ENCODE measurements around the gene FRMD4A.
A peak's percentile ranks its signal among the peaks of the same experiment; 100 is the strongest.
"Not testable (repeated sequence)": the region's sequence is repeated elsewhere in the genome, so short reads cannot be mapped to it uniquely, and the experiment has no call there.

Gene FRMD4A

DNA sequence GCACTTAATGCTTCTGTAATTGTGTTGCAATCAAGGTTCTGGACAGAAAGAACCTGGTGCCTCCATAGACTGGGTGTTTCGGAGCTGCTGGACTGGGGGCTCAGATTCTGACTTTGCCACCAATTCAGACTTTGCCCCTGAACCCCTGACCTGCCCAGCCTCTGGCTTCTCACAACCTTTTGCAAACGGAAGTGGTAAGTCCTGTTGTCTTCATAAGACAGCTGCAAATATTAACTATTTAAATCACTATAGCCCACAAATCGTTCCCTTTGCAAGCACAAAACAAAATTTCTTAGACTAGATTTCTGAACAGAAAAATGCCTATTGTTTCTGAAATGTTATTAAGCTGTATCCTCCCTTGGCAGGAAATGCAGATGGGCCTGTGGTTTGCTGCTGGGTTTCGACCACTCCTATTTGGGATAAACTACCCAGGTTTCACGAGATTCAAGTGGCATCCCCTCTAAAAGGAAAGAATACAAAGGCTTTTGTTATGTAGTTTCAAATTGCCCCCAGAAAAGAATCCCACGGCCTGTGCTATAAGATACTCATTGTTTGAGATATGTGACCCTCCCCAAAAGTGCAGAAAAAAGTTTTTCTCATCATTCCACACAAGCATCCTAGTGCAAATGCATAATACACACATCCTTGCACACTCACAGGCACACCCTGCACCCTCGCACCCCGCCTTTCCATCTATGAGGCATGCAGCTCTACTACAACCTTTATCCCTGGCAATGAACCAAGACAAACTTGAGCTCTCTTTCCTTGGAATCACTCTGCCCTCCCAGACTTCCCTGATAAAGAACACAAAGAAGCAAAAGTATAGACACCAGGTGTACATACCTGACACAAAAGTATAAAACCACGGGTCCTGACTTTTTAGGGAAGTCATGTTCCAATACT, 534.8 kb downstream of the FRMD4A start:
- no peak for DNase-seq

DNA sequence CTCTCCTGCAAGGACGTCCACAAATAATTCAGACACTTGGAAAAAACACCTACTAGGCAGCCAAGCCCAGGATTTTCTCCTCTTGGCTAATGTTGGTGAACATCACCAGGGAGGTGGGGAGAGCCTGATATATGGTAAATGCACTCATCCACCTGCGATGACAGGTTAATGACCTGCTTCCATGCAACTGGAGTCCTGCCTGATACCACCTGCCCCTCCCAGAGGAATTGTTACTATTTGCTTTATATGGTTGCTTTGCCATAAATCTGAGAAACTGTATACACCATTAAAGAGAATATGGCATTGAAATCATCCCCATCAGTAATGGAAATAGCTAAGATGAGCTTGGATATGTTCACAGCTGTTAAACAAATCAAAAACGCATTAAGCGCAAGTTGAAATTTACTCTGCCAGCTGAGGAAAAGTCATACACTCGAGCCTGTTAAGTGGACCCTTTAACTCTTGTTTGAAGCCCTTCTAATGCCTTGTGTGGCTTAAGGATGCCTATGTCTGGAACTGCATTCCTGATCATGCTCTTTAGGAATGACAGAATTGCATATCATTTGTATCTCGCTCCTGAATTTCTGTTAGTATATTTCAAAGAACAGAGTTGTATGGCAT, 535.6 kb downstream of the FRMD4A start:
- DNase-seq, result peak; percentile 46

DNA sequence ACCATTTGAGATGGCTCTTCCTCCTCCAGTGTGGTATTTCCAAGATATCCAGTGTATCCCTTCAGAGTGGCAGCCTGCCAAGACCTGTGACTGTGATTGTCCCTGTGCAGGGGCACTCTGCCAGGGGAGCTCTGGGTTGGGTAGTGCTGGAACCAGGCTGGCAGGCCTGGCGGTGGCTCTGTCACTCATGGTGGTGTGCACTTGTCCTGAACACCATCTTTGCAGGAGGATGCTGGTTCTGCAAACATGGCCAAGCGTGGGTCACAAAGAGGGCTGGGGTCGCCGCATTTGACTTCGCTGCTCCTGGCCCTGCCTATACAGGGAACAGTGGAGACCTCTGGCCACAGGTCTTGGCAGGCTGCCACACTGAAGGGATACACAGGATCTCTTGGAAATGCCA, 538.7 kb downstream of the FRMD4A start:
- no peak for DNase-seq

DNA sequence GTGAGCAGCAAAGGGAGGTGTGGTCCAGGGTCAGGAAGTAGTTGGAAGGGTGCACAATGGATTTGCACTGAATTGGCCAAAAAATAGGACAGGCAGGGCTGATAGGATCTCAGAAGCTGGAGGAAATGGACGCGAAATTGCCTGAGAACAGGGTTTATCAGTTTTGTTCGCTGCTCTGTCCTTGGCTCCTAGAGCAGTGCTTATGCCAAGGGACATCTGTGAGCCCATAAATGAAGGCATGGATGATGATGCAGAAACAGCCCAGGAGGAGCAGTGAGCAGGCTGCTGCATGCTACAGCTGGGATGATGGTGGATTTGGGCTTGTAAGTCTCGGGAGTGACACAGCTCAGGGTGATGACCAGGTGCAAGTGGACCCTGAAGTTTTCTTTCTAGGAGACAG, 539.2 kb downstream of the FRMD4A start:
- no peak for DNase-seq

DNA sequence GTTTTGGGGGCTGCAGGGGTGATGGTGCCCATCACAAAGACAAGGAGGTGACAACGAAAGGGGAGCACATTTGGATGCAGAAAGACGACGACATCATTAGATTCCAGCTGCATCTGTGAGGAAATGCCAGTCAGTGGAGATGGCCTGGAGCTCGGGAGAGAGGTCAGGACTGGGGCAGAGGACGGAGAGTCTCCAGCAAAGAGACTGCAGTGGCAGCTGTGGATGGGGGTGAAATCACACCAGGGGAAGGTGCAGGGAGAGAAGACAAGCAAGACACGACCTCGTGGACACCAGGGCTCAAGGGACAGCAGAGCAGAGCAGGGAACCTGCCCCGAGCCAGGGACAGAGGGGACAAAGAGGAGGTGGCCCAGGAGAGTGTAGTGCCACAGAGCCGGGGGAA, 540.5 kb downstream of the FRMD4A start:
- DNase-seq, result no peak

DNA sequence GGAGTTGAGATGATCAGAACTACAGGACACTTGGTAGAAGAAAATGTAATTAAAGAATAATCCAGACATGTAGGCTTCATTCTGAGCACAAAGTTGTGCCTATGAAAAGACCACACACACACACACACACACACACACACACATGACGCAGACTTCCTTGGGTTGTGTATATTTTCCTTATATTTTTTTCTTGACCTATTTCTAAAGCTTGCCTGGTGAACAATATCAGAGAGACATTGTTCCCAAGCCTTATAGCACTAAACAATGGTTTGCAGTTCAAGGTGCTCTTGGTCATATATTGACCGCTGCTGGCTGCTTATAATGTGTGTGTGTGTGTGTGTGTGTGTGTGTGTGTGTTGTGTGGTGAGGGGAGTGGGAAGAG, 541.3 kb downstream of the FRMD4A start:
- DNase-seq, result no peak

DNA sequence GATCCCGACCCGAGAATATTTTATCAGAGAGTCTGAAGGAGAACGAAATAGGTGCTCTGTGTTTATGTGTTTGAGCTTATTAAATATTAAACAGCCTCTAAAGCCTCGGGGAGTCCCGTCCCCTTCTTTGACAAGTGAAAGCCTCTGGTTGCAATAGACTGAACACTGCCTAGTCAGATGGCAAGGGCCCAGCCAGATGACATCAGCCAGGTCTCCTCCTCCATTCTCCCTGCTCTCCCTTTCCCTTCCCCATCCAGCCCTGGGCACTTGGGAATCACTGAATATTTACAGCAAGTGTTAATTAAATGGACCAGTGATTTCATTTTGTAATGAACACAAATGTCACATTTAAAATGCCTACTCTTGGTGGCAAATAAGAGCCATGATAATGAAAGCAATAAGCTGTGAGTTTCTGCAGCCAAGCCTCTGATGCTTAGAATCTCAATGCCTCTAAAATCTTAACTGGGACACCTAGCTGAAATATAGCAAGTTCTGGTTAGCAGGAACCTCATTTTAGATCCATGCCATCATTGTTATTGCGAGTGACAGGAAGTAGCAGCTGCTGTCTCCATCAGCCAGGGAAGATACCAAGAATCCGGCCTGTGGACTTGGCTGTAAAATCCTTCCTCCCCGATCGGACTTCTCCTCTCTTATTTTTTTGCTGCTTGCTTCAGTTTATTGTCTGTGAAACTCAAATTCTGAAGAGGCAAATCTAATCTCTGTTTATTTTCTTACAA, 541.8 kb downstream of the FRMD4A start:
- no peak for DNase-seq

DNA sequence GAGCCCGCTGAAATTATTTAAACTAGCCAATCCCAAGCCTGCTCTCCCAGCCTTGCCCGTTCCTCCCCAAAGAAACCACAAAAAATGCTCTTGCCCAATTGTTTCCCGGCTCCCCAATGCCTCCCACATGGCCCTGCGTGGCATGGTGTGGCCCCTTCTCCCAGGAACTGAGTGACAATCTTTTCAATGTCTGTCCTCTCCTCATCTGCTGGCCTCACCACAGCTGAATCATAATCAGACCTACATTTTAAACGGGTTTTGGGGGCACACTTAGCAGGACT, 542.5 kb downstream of the FRMD4A start:
- DNase-seq, result no peak

DNA sequence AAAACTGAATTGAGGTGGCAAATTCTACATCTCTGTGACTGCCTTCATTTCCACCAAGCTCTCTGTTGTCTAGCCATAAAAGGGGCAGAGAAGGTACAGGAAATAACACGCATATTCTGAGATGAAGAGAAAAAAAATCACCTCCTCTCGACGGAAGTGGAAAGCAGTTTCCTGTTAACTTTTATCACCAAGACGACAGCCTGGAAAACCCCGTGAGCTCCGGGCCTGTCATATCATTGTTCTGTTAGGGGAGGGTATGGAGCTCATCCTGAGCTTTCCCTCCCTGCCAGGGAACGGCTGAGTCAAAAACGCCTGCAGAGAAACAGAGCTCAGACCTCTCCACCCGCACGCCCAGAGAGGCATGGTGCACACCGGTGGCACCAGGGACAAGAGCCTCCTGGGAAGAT, 543.7 kb downstream of the FRMD4A start:
- no peak for DNase-seq

DNA sequence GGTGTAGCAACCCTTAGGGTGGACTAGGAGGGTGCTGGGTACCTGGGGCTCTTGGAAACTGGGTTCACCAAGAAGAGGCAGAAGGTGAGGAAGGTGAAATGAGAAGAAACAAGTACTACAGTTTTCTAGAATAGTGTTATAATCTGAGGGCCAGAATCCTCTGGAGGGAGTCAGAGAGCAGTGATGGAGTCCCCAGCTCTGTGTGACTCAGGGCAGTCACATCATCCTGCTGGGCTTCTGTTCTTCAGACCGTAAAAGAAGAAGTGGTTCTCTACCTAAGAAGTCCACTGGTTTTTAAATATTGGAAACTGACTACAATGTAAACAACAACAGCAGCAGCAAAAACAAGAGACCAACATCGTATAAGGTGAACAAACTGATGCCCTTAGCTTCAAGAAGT, 546.7 kb downstream of the FRMD4A start:
- DNase-seq, result no peak

DNA sequence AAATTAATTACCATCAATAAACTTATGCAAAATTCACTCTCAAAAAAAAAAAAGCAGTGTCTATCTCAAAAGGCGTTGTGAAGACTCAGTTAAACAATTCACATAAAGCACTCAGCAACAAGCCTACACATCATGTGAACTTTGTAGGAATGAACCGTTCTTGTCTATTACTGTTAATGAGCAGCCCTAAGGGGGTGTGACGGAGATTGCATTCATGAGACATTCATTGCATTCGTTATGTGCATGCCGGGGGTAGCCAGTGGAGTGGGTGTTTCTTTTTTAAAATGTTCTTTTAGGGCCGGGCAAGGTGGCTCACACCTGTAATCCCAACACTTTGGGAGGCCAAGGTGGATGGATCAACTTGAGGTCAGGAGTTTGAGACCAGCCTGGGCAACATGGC, 551.0 kb downstream of the FRMD4A start:
- DNase-seq, result no peak

DNA sequence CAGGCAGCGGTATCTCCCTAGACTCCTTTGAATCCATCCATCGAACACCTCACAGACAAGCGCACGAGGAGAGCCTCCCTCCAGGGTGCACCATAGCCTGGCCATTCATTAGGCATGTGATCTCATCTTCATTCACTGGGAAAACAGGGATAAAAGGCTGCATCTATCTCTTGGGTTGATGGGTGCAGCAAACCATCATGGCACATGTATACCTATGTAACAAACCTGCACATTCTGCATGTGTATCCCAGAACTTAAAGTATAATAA, 552.1 kb downstream of the FRMD4A start:
- DNase-seq, result not testable (repeated sequence)

DNA sequence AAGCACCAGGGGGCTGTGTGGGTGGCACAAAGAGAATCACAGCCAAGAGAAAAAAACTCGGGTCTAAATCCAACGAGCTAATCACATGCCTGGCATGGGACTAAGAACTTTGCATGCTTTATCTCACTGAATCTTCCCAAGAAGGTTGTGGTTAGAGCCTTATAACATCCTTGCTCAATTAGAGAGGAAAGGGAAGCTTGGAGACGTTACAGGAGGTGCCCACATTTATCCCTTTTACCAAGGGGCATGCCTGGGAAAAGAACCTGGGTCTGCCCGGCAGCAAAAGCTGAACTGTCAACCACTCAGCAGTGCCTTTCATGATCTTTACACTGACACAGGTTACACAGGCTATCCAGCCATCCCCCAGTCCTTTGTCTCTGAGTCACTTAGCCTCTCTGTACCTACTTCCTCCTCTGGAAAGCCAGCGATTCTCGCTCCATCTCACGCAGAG, 553.8 kb downstream of the FRMD4A start:
- no peak for DNase-seq

DNA sequence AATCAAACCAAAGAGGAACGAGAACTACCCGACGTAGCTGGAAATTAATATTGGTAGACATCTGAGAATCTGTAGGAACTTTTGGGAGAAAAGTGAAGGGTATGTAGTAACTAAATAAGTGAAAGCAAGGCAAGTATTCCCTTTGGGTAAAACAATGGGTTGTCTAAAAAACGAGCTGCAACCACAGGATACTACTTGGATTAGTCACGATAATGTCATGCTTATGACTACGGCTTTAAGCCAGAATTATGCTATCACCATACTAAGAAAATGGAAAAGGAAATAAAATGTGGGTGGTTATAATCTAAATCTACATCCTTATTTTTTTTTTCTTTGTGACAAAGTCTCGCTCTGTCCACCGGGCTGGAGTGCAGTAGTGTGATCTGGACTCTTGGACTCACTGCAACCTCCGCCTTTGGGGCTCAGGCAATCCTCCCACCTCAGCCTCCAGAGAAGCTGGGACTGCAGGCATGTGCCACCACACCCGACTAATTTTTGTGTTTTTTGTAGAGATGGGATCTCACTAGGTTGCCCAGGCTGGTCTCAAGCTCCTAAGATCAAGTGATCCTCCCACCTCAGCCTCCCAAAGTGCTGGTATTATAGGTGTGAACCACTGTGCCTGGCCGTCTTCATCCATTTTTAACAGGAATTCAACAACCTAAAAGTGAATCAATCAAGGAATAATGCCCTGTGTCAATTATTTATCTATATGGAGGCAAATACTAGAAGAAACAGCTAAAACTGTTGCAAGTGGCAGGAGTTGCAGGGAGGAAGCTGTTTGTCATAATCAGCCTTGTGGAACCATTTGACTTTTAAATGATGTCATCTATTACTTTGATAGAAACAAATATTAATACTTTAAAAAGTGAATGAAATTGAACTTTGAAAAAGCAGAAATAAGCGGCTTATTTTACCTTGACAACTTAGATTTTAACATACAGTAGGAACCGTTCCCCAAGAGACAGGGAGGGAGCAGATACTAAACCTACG, 554.6 kb downstream of the FRMD4A start:
- no peak for DNase-seq

DNA sequence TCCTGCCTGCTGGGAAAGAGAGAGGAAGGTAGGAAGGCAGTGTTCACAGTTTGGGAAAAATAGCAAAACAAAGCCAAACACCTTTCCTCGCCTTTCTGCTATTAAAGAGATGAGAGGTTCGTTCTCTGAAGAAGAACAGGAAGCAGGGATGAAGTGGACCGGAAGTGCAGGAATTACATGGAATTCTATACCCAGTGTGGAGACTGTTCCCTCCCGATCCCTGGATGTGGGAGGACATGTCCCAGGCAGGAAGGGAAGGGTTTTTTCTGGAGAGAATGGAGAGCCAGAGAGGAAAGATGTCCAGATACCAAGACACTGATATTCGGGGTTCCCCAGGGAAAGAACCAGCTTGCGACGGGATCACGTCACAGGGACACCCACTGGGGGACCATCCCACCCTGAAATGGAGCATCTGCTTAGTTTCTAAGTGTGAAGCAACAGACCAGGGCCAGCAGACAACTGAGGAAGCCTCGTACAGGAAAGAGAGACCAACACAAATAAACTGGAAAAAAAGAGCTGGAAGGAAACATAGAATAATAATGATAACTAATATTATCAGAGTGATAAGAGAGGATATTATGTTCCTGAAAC, 556.3 kb downstream of the FRMD4A start:
- DNase-seq, result no peak

DNA sequence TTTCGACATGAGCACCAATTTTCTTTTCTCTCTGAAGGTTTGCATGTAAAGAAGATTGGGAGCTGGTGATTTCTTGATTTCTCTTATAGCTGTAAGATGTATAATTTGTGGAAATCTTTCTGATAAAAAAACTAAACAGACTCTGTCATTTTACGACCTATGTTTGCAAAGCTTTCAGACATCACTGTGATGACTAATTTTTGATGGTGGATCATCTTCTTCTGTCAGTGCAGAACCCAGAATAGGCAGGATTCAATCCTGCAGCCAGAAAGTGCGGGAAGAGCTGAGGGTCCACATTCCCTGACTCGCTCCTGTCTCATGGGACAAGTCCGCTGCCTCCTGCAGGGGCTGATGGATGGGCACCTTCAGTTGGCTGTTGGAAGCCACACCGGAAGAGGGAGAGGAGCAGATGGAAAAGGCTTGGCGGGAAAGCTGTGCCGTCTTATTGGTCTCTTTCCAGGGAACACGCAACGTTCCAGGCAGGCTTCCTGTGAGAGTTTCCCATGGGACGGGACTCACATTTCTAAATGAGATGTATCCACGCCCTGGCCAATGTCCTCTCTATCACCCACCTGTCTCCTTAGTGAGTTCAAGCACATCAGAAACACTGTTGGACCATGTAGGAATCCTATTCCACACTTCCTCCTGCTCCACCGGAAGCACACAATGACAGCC, 557.1 kb downstream of the FRMD4A start:
- no peak for DNase-seq

DNA sequence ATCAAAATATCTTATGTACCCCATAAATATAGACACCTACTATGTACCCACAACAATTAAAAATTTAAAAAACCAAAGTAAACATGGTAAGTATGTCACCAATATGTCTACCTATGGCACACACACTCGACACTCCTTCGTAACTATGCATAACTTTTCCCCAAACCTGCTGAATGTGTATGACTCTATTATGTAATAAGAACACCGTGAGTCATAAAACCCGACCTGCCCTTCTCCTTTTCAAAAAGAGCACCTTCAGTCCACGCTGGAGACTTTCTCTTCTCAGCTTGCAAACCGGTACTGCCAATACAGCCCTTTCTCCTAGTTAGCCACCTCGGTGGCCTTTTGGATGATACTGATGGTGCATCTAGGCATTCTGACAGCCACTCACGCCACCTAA, 557.7 kb downstream of the FRMD4A start:
- DNase-seq, result no peak

DNA sequence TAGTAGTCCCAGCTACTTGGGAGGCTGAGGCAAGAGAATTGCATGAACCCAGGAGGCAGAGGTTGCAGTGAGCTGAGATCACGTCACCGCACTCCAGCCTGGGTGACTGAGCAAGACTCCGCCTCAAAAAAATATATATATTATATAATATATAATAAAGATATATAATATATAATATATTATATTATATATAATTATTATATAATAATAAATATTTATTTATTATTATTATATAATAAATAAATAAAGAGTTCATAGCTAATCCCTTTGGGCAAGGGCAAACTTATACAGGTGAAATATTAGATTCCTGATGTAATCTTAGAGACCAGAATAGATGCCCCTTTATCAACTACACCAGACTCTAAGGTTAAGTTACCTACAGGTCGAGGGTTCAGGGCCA, 558.7 kb downstream of the FRMD4A start:
- DNase-seq, result no peak

DNA sequence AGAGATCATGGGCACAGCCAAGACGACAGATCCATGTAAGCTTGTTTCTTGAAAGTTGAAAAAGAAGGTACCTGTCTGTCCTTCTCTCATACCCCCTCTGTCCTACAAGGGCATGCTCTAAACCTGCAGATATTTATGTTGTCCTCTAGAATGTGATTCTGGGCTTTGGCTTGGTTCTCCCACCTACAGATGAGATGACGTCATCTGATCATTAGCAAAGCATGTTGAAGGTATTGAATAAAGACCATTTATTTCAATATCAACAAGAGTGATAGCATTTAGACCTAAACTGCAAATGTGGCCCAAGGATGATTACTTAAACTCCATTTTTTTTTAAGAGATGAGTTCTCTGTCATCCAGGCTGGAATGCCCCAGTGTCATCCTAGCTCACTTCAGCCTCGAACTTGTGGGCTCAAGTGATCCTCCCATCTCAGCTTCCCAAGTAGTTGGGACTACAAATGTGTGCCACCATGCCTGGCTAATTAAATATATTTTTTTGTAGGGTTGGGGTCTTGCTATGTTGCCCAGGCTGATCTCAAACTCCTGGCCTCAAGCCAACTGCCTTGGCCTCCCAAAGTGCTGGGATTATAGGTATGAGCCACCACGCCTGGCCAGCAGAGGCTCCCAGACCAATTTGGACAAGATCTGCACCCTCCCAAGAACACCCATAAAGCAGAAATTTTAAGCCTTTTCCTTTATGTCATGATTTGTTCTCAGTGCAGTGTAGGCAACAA, 559.8 kb downstream of the FRMD4A start:
- DNase-seq, result no peak

DNA sequence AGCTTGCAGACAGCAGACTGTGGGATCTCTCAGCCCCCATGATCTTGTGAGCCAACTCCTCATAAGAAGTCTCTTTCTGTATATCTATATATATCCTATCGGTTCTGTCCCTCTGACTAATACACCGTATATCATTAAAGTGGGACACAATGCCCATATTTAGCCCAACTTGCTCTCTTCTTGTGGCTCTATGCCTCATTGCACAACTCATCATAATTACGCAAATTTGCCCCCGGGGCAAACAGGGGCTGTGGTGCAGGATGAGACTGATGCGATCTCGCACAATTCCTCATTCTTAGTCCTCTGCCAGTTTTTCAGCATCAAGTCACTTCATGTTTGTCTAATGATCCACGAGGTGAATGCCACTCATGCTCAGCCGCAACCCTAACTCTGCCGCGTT, 560.8 kb downstream of the FRMD4A start:
- DNase-seq, result no peak

DNA sequence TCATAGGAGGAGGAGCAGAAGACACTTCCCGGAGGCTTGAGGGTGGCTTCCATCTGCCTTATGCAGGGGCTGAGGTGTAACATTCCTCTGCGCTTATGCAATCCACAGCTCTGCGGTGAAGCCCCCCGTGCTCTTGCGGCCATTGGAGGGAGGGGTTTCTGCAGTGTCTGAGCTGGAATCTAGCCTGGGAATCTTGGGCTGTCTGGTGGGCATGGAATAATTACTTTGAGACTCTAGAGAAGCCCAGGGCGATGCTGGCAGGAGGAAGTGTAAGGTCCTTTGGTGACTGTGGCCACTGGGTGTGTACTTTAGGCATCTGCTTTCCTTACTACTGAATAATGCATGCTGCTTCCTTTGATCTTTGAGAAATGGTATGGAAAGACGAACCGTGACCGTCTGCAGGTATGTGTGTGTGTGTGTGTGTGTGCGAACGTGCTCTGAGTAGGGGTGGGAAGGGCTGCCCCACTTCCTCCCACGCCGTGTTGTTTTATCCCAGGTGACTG, 563.0 kb downstream of the FRMD4A start:
- no peak for DNase-seq
